A204.1 (cell line): ENCODE data around the gene TNIK.

Experiments
- FAIRE-seq: peaks from 2 replicates; lab custom pipeline; 2012; peaks lifted over from hg19 to GRCh38; lab: Jason Lieb, UNC

The TNIK gene

GRCh38 chr3:171416666-171417065 lies 43.5 kb downstream of the TNIK start:
- no peak for FAIRE-seq

- no peak for FAIRE-seq
These were observed 44.1 kb downstream of the TNIK start for GRCh38 chr3:171416061-171416460.

- FAIRE-seq = no peak
These were observed 45.1 kb downstream of the TNIK start for GRCh38 chr3:171415070-171415469.

- no peak for FAIRE-seq
These were observed 47.7 kb downstream of the TNIK start for GRCh38 chr3:171412473-171412872.

- no peak for FAIRE-seq
These were observed 48.2 kb downstream of the TNIK start for GRCh38 chr3:171412054-171412453.

- FAIRE-seq = no peak
These were observed 50.0 kb downstream of the TNIK start for GRCh38 chr3:171410186-171410585.

GRCh38 chr3:171407759-171408158 lies 52.4 kb downstream of the TNIK start:
- FAIRE-seq = no peak

GRCh38 chr3:171404376-171404967 lies 55.7 kb downstream of the TNIK start:
- FAIRE-seq = no peak

- no peak for FAIRE-seq
These were observed 57.9 kb downstream of the TNIK start for GRCh38 chr3:171402281-171402680.

GRCh38 chr3:171401432-171401831 lies 58.8 kb downstream of the TNIK start:
- FAIRE-seq = no peak

- FAIRE-seq = no peak
These were observed 60.4 kb downstream of the TNIK start for GRCh38 chr3:171399842-171400241.

GRCh38 chr3:171398343-171398742 lies 61.9 kb downstream of the TNIK start:
- FAIRE-seq = no peak

GRCh38 chr3:171397089-171397488 lies 63.1 kb downstream of the TNIK start:
- no peak for FAIRE-seq

- no peak for FAIRE-seq
These were observed 64.2 kb downstream of the TNIK start for GRCh38 chr3:171396048-171396447.

GRCh38 chr3:171393032-171393744 lies 67.0 kb downstream of the TNIK start:
- FAIRE-seq = no peak

GRCh38 chr3:171391432-171391831 lies 68.8 kb downstream of the TNIK start:
- no peak for FAIRE-seq

- FAIRE-seq = no peak
These were observed 69.9 kb downstream of the TNIK start for GRCh38 chr3:171390051-171390941.

GRCh38 chr3:171389491-171389890 lies 70.7 kb downstream of the TNIK start:
- no peak for FAIRE-seq

- no peak for FAIRE-seq
These were observed 71.7 kb downstream of the TNIK start for GRCh38 chr3:171388527-171388926.

GRCh38 chr3:171387062-171387461 lies 73.1 kb downstream of the TNIK start:
- no peak for FAIRE-seq

- FAIRE-seq = no peak
These were observed 75.1 kb downstream of the TNIK start for GRCh38 chr3:171385086-171385485.

- FAIRE-seq = no peak
These were observed 75.9 kb downstream of the TNIK start for GRCh38 chr3:171384101-171384891.
